Prostate gland (tissue), 2 donors: Measurements from ENCODE around the gene VPS29. TPM values are rescaled to one million over a fixed set of nuclear protein-coding genes. Genes with fewer than 3 reads are reported as not detected.

Experiments
- DNase-seq: peaks from one replicate; pipeline ENCODE4 v3.0.0-alpha.2; 2019; ENCODE audit warnings: low spot score
- H3K27ac ChIP-seq, 2 donors: fragments of 200-600 bp; sonication (generic); 2 replicates each; pipeline ENCODE4 v1.5.1; 2017 to 2019
- H3K27me3 ChIP-seq: fragments of 200-600 bp; sonication (generic); replicated peaks from 2 replicates; pipeline ENCODE4 v1.5.1; 2019; ENCODE audit not compliant: insufficient read depth
- H3K36me3 ChIP-seq, 2 donors: fragments of 200-600 bp; sonication (generic); 1 replicate in 1 of 2; 2 replicates in 1 of 2; pipeline versions ENCODE4 v1.5.1 to v1.8.1; 2017 to 2019
- H3K4me1 ChIP-seq: fragments of 200-600 bp; sonication (generic); replicated peaks from 2 replicates; pipeline ENCODE4 v1.5.1; 2019
- H3K4me3 ChIP-seq, 2 donors: fragments of 200-600 bp; sonication (generic); 2 replicates each; pipeline ENCODE4 v1.5.1; 2017 to 2019
- H3K9me3 ChIP-seq: fragments of 200-600 bp; sonication (generic); 2 replicates; pipeline ENCODE4 v1.5.1; 2017
- CTCF ChIP-seq, 4 experiments: fragments of 200-600 bp in 2 of 4; fragments of 450-650 bp in 2 of 4; sonication (generic) in 2 of 4; IDR thresholded peaks; 1 replicate in 3 of 4; 2 replicates in 1 of 4; pipeline ENCODE4 v1.5.1; 2016 to 2019; ENCODE audit warnings: antibody characterized with exemption in 4 of 4, mild to moderate bottlenecking in 2 of 4, moderate library complexity in 2 of 4
- POLR2A ChIP-seq: fragments of 450-650 bp; IDR thresholded peaks from one replicate; pipeline ENCODE4 v1.6.1; 2016; ENCODE audit warnings: antibody characterized with exemption, mild to moderate bottlenecking
- POLR2AphosphoS5 ChIP-seq: sonication (generic); formaldehyde crosslinking; IDR thresholded peaks from one replicate; pipeline ENCODE4 v1.6.1; 2017; ENCODE audit warnings: antibody characterized with exemption
- WGBS: methylation state at CpG from one replicate; pipeline ENCODE4 v1.1.5; 2018; 5-methylcytosine and 5-hydroxymethylcytosine counted together
- intact Hi-C: fragments of 100-400 bp; cut with DNase I; formaldehyde crosslinking; loops from one replicate; pipeline ENCODE4 v1.14.2; 2022
- total RNA-seq, 2 donors: library from RNA; depleted of rRNA; stranded (reverse); fragments of >200 nt; gene quantifications; one replicate each; pipeline ENCODE4 v1.1.0, GENCODE V29; 2016

The VPS29 gene
- total RNA-seq = 10 to 100 TPM; 60.5 to 89.8 TPM

DNA sequence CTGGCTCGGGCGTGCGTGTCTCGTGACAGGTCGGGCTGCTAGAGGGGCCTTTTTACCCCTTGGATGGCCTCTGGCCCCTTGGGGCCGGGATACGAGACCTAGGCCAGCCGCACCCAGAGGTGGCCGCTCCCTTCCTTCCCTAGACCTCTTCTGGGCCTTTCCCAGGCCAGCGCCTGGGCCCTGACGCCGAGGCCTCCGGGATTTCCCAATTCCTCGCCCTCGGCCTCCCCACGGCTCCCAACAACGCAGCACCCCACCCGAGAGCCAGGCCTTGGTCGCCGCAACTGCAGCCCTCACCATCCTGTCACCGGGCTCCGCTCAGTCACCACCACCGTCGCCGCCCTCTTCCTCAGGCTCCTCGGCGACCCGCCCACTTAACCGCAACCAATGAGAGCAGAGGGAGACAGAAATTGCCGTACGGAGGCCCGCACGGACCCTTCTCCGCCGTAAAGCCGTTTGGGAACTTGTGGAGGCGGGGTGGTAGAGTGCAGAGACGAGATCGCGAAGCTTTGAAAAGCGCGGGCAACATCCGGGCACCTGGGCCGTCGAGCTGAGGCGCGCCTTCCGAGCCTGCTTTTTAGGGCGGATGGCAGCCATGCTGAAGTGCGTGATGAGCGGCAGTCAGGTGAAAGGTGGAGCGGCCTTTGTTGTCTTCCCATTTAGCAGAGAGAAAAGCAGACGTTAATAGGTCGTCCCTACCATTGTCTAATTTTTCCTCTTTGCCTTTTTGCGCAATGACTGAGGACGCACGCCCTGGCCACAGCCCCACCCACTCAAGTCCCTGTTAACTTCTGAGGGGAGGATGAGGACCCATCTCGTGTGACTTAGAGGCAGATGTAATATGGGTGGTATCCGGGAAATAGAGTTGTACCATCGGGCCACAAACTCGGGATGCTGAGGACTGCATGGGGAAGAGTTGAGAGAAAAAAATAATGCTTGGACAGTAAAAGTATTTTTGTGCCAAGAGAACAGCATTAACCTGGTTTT is at the start of gene VPS29, which contains the start of gene RAD9B:
VPS29 (minus strand) TSS at position 360 of the 987 bp plus-strand sequence; CDS start at position 300, 60 bp downstream.
RAD9B (plus strand) TSS at position 580 of the 987 bp plus-strand sequence; CDS start at position 587, 7 bp downstream.
- peak; percentile 100 for TF ChIP-seq POLR2AphosphoS5
- peak; percentile 92 for TF ChIP-seq POLR2A
- peak in 2 of 4 experiments; percentile 11 to 21 for TF ChIP-seq CTCF (IDR thresholded peaks at IDR 0.05)
- Histone ChIP-seq H3K27me3 (no peaks in the 10 kb centered on the region), H3K27ac (peak within 1 kb of the TSS; percentile 84 to 92), H3K9me3 (no peaks in the 10 kb centered on the region), H3K36me3 (no peaks in the 10 kb centered on the region), H3K4me1 (no peaks in the 10 kb centered on the region), H3K4me3 (peak within 1 kb of the TSS; percentile 70 to 93)
- peak; percentile 97 for DNase-seq
- intact Hi-C loops = loop anchor here (5.0 kb wide), 1 partner anchor 35 kb away; the partner anchor contains the start of genes FAM216A and GPN3
- 7% methylated on average over 59 of the region's 61 CpGs for WGBS

DNA sequence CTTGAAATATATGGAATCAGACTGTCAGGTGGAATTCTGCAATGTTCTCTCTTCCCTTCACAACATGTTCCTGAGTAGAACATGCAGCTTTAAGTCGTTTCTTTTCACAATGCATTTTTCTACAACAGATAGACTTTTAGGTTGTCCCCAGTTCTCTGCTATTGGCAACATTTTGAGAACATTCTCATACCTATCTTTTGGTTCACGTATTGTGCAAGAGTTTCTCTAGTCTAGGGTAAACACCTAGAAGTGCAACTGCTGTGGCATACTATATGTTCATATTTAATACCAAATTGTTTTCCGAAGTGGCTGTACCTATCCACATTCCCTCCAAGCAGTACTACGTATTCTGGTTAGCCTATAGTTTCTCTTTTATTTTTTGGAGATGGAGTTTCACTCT is 49.1 kb upstream of the VPS29 start:
- Histone ChIP-seq H3K4me1 (peaks cover under 1% of the 10 kb centered on the region), H3K4me3 (no peak overlapping the region), H3K36me3 (no peaks in the 10 kb centered on the region), H3K9me3 (no peaks in the 10 kb centered on the region), H3K27me3 (no peaks in the 10 kb centered on the region), H3K27ac (no peak overlapping the region)
- DNase-seq = no peak
- WGBS = 85% methylated on average over 4 of the region's 4 CpGs
- intact Hi-C loops = no loop called here
- no peak for TF ChIP-seq POLR2A

DNA sequence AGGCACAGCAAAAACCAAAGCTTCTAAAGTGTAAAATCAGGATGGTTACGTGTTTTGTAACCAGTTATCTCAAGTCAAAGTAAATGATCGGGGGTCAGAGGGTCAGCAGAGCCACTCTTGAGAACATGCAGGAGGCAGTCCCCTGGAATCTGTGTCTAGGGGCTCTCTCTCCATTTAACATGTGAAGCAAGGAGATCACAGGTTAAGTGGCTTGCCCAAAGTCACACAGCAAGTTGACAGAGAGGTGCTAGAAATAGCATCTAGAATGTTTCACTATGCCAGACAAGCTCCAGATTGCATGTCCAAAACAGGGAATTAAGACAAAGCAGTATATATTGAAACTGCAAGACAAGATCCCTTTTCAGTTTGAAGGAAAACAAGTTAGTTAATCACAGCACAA is 47.8 kb upstream of the VPS29 start:
- WGBS = 89% methylated on average over 2 of the region's 2 CpGs
- Histone ChIP-seq H3K9me3 (no peaks in the 10 kb centered on the region), H3K4me1 (peaks cover 10% of the 10 kb centered on the region), H3K27me3 (no peaks in the 10 kb centered on the region), H3K36me3 (no peaks in the 10 kb centered on the region), H3K4me3 (no peak overlapping the region), H3K27ac (no peak overlapping the region)
- no peak for DNase-seq
- TF ChIP-seq POLR2AphosphoS5 = no peak
- no peak for TF ChIP-seq CTCF (IDR thresholded peaks at IDR 0.05)
- TF ChIP-seq POLR2A = no peak
- intact Hi-C loops = loop anchor here (5.0 kb wide), 1 partner anchor 33 kb away; the partner anchor contains the start of gene PPTC7

DNA sequence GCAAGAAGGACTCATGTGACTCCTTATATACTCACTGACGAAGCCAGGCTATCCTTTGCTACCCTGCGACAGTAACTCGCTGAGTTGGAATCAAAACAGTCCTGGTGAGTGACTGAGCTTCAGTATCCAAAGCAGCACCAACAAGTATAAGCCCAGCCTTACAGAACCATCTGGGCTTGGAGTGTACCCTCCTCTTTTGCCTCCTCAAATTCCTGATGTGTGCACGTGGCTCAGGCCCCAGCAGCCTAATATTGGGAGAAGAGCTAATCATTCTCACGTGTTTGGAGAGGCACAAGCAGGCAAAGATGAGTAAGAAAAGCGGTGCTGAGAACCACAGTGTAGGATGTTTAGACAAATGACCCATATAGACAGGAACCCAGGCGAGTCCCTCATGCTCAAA is 46.8 kb upstream of the VPS29 start:
- DNase-seq = no peak
- Histone ChIP-seq H3K36me3 (no peaks in the 10 kb centered on the region), H3K4me3 (no peak overlapping the region), H3K9me3 (no peaks in the 10 kb centered on the region), H3K27ac (no peak overlapping the region), H3K27me3 (no peaks in the 10 kb centered on the region), H3K4me1 (peaks cover 15% of the 10 kb centered on the region)
- intact Hi-C loops = loop anchor here (5.0 kb wide), 1 partner anchor 34 kb away; the partner anchor contains the start of gene PPTC7
- TF ChIP-seq POLR2AphosphoS5 (peak; percentile 11), POLR2A (no peak)
- WGBS = 76% methylated on average over 7 of the region's 7 CpGs

DNA sequence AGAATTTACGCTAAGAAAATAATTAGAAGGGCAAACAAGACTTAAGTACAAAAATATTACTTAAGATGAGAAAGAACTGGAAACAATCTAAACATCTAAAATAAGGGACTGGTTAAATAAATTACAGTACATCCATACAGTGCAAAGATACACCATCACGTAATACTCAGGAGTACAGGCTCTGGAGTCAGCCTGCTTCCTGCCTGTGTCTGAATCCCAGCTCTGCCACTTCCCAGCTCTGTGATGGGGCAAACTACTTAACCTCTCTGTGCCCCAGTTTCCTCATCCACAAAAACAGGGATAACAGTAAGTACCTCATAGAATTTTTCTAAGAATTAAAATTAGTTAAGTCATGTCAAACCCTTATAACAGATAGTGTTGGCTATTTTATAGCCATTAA is 45.2 kb upstream of the VPS29 start:
- H3K36me3 ChIP-seq = no peaks in the 10 kb centered on the region
- 76% methylated on average over 2 of the region's 2 CpGs for WGBS
- no peaks in the 10 kb centered on the region for H3K9me3 ChIP-seq
- no peaks in the 10 kb centered on the region for H3K27me3 ChIP-seq
- DNase-seq = no peak
- no peak overlapping the region for H3K27ac ChIP-seq
- intact Hi-C loops = loop anchor here (5.0 kb wide), 1 partner anchor 35 kb away; the partner anchor contains the start of gene PPTC7
- H3K4me1 ChIP-seq = peaks cover 22% of the 10 kb centered on the region
- TF ChIP-seq POLR2AphosphoS5 = no peak
- TF ChIP-seq CTCF (IDR thresholded peaks at IDR 0.05) = no peak
- no peak for TF ChIP-seq POLR2A
- H3K4me3 ChIP-seq = no peak overlapping the region
